Measurements from ENCODE around the gene OLIG1.

The OLIG1 gene

GRCh38 chr21:33031152-33031911 is 38.6 kb upstream of the OLIG1 start:
- no peak for DNase-seq (ENCODE audit: low read depth)

GRCh38 chr21:33032434-33033047 is 37.4 kb upstream of the OLIG1 start:
- no peak for DNase-seq (ENCODE audit: low read depth)

- DNase-seq (ENCODE audit: low read depth), result no peak
Measured at GRCh38 chr21:33033094-33033951, 36.6 kb upstream of the OLIG1 start.

- DNase-seq (ENCODE audit: low read depth), result no peak
Measured at GRCh38 chr21:33033961-33034413, 36.0 kb upstream of the OLIG1 start.

GRCh38 chr21:33035147-33035546 is 34.8 kb upstream of the OLIG1 start:
- no peak for DNase-seq (ENCODE audit: low read depth)

- peak; percentile 64 for DNase-seq (ENCODE audit: low read depth)
Measured at GRCh38 chr21:33036430-33037162, 33.3 kb upstream of the OLIG1 start.

- no peak for DNase-seq (ENCODE audit: low read depth)
Measured at GRCh38 chr21:33037501-33037900, 32.4 kb upstream of the OLIG1 start.

- no peak for DNase-seq (ENCODE audit: low read depth)
Measured at GRCh38 chr21:33039536-33039935, 30.4 kb upstream of the OLIG1 start.

- DNase-seq (ENCODE audit: low read depth), result no peak
Measured at GRCh38 chr21:33040215-33040614, 29.7 kb upstream of the OLIG1 start.

- DNase-seq (ENCODE audit: low read depth), result no peak
Measured at GRCh38 chr21:33041981-33042380, 28.0 kb upstream of the OLIG1 start.

GRCh38 chr21:33042812-33043211 is 27.1 kb upstream of the OLIG1 start:
- peak; percentile 79 for DNase-seq (ENCODE audit: low read depth)

GRCh38 chr21:33046455-33046854 is 23.5 kb upstream of the OLIG1 start:
- no peak for DNase-seq (ENCODE audit: low read depth)

GRCh38 chr21:33047231-33047630 is 22.7 kb upstream of the OLIG1 start:
- DNase-seq (ENCODE audit: low read depth), result peak; percentile 42

- no peak for DNase-seq (ENCODE audit: low read depth)
Measured at GRCh38 chr21:33051925-33052324, 18.0 kb upstream of the OLIG1 start.

GRCh38 chr21:33053951-33054350 is 16.0 kb upstream of the OLIG1 start:
- no peak for DNase-seq (ENCODE audit: low read depth)

GRCh38 chr21:33055991-33056390 is 13.9 kb upstream of the OLIG1 start:
- no peak for DNase-seq (ENCODE audit: low read depth)

GRCh38 chr21:33057385-33057940 is 12.5 kb upstream of the OLIG1 start:
- no peak for DNase-seq (ENCODE audit: low read depth)

- no peak for DNase-seq (ENCODE audit: low read depth)
Measured at GRCh38 chr21:33058527-33058926, 11.4 kb upstream of the OLIG1 start.

GRCh38 chr21:33058957-33059356 is 11.0 kb upstream of the OLIG1 start:
- DNase-seq (ENCODE audit: low read depth), result no peak

GRCh38 chr21:33059380-33059841 is 10.5 kb upstream of the OLIG1 start:
- peak; percentile 20 for DNase-seq (ENCODE audit: low read depth)

GRCh38 chr21:33061233-33061632 is 8.7 kb upstream of the OLIG1 start:
- DNase-seq (ENCODE audit: low read depth), result no peak
